ENCODE results near the gene DLGAP1. TPM values are rescaled to one million over a fixed set of nuclear protein-coding genes. Genes with fewer than 3 reads are reported as not detected.

The DLGAP1 gene
- total and polyA plus RNA-seq, 4 donors: 0.54 to 11.8 (median 3.1) TPM

DNA sequence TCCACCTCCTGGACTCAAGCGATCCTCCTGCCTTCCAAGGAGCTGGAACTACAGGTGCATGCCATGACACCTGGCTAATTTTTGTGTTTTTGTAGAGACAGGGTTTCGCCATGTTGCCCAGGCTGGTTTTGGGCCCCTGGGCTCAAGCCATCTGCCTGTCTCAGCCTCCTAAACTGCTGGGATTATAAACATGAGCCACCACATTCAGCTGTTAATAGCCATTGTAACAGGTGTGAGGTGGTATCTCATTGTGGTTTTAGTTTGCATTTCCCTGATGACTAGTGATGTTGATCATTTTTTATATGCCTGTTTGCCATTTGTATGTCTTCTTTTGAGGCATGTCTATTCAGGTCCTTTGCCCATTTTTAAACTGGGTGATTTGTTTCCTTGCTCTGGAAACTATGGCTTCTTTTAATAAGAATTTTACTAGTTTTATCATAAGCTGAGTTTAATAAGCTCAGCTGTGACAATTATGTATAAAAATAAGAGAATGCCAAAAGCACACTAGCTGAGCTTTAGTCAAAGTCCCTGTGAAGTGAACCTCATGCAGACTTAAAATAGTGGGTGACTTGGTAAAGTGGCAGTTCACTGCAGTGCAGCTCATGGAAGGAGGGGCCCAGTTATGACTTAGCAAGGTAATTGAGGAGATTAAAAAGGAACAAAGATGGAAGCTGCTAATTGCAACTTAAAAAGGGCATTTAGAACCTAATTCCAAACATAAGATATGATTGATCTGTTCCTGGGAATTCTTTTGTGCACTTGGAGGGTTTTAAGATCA, 540.1 kb downstream of the DLGAP1 start:
- Histone ChIP-seq H3K4me3 (no peak overlapping the region), H3K9me3 (ENCODE audit: control insufficient read depth in 4 of 4, insufficient read depth in 3 of 4, low read length in 3 of 4) (no peaks in the 10 kb centered on the region), H3K27me3 (ENCODE audit: control insufficient read depth in 3 of 3, insufficient read depth in 3 of 3, low read length in 2 of 3) (no peaks in the 10 kb centered on the region), H3K36me3 (ENCODE audit: control insufficient read depth in 4 of 4, insufficient read depth in 4 of 4, low read length in 4 of 4) (no peaks in the 10 kb centered on the region), H3K4me1 (ENCODE audit: control insufficient read depth in 5 of 5, insufficient read depth in 5 of 5, low read length in 5 of 5) (peaks cover 0 to 4% (median 0%) of the 10 kb centered on the region in 5 donors), H3K9ac (ENCODE audit: insufficient read depth in 1 of 2, low read length in 2 of 2) (no peak overlapping the region), H3K27ac (ENCODE audit: low read depth in 1 of 2, low read length in 1 of 2) (no peak overlapping the region)
- no peak for ATAC-seq (ENCODE audit: insufficient read depth, low FRiP score)
- no peak for DNase-seq
- 94 to 97% methylated on average over 2 of the region's 2 CpGs for WGBS, 2 donors
- TF ChIP-seq, protein P1, sequence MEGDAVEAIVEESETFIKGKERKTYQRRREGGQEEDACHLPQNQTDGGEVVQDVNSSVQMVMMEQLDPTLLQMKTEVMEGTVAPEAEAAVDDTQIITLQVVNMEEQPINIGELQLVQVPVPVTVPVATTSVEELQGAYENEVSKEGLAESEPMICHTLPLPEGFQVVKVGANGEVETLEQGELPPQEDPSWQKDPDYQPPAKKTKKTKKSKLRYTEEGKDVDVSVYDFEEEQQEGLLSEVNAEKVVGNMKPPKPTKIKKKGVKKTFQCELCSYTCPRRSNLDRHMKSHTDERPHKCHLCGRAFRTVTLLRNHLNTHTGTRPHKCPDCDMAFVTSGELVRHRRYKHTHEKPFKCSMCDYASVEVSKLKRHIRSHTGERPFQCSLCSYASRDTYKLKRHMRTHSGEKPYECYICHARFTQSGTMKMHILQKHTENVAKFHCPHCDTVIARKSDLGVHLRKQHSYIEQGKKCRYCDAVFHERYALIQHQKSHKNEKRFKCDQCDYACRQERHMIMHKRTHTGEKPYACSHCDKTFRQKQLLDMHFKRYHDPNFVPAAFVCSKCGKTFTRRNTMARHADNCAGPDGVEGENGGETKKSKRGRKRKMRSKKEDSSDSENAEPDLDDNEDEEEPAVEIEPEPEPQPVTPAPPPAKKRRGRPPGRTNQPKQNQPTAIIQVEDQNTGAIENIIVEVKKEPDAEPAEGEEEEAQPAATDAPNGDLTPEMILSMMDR (IDR thresholded peaks at IDR 0.05; ENCODE audit: control extremely low read depth, extremely low read depth): no peak

DNA sequence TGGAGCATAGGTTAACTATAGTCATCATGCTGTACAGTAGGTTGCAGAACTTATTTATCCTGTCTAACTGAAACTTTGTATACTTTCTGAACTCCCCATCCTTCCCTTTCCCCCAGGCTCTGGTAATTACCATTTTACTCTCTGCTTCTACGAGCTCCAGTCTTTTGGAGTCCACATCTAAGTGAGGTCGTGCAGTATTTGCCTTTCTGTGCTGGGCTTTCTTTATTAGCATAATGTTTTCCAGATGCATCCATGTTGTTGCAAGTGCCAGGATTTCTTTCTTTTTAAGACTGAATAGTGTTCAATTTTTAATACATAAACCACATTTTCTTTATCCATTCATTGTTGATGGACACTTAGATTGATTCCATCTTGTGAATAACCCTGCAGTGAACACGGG, 541.0 kb downstream of the DLGAP1 start:
- H3K27me3 ChIP-seq (ENCODE audit: control insufficient read depth in 3 of 3, insufficient read depth in 3 of 3, low read length in 2 of 3): no peaks in the 10 kb centered on the region
- no peak overlapping the region for H3K9ac ChIP-seq (ENCODE audit: insufficient read depth in 1 of 2, low read length in 2 of 2)
- no peak for DNase-seq
- no peak overlapping the region for H3K27ac ChIP-seq (ENCODE audit: low read depth in 1 of 2, low read length in 1 of 2)
- H3K4me1 ChIP-seq (ENCODE audit: control insufficient read depth in 5 of 5, insufficient read depth in 5 of 5, low read length in 5 of 5): peaks cover 0 to 1% (median 0%) of the 10 kb centered on the region in 5 donors
- TF ChIP-seq, protein P1 (IDR thresholded peaks at IDR 0.05; ENCODE audit: control extremely low read depth, extremely low read depth): no peak
- no peaks in the 10 kb centered on the region for H3K36me3 ChIP-seq (ENCODE audit: control insufficient read depth in 4 of 4, insufficient read depth in 4 of 4, low read length in 4 of 4)
- no peak for ATAC-seq (ENCODE audit: insufficient read depth, low FRiP score)
- H3K4me3 ChIP-seq: no peak overlapping the region
- WGBS, 2 donors: 80 to 88% methylated on average over 3 of the region's 3 CpGs
- no peaks in the 10 kb centered on the region for H3K9me3 ChIP-seq (ENCODE audit: control insufficient read depth in 4 of 4, insufficient read depth in 3 of 4, low read length in 3 of 4)

DNA sequence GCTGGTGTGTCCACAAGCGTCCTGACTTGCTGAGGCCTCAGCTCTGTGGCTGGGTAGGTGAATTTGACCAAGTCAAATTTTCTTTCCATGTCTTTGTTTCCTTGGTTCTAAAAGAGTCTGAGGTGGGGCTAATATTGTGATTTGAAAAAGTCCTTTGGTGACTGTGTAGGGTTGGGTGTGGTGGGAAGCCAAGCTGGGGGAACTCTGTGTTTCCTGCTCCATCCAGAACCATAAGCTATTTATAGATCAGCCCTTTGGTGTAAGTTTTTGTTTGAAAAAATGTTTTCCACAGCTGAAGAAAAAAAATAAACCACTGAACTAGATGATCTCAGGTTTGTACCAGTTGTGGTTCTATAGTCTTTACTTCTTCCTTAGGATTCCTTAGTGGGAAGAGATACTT, 542.4 kb downstream of the DLGAP1 start:
- Histone ChIP-seq H3K36me3 (ENCODE audit: control insufficient read depth in 4 of 4, insufficient read depth in 4 of 4, low read length in 4 of 4) (no peaks in the 10 kb centered on the region), H3K9me3 (ENCODE audit: control insufficient read depth in 4 of 4, insufficient read depth in 3 of 4, low read length in 3 of 4) (no peaks in the 10 kb centered on the region), H3K27ac (ENCODE audit: low read depth in 1 of 2, low read length in 1 of 2) (peak overlapping the region in 1 of 2 donors; percentile 35), H3K27me3 (ENCODE audit: control insufficient read depth in 3 of 3, insufficient read depth in 3 of 3, low read length in 2 of 3) (no peaks in the 10 kb centered on the region), H3K9ac (ENCODE audit: insufficient read depth in 1 of 2, low read length in 2 of 2) (no peak overlapping the region), H3K4me1 (ENCODE audit: control insufficient read depth in 5 of 5, insufficient read depth in 5 of 5, low read length in 5 of 5) (no peaks in the 10 kb centered on the region), H3K4me3 (no peak overlapping the region)
- ATAC-seq (ENCODE audit: insufficient read depth, low FRiP score) (no peak), DNase-seq (no peak)
- TF ChIP-seq, protein P1 (IDR thresholded peaks at IDR 0.05; ENCODE audit: control extremely low read depth, extremely low read depth): no peak
- WGBS, 2 donors: 93 to 94% methylated on average over 1 of the region's 1 CpG

DNA sequence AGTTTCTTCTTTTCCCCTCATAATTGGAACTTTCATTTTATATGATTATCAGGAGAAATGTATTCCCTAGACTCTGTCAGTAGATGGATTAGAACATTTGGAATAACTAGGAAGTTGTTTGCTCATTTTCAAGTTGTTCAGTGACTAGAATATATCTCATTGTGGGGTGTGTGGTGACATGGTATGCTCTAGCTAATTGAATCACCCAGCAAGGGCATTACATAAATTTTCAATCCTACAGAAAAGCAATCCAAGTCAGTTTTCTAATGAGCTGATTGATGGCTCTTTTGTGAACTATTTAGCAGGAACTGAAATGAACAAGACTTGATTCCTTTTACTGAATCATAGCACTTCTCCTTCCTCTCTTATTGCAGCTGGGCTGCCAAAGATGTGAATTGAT, 543.7 kb downstream of the DLGAP1 start:
- TF ChIP-seq, protein P1 (IDR thresholded peaks at IDR 0.05; ENCODE audit: control extremely low read depth, extremely low read depth): no peak
- H3K4me1 ChIP-seq (ENCODE audit: control insufficient read depth in 5 of 5, insufficient read depth in 5 of 5, low read length in 5 of 5): no peaks in the 10 kb centered on the region
- no peak for DNase-seq
- ATAC-seq (ENCODE audit: insufficient read depth, low FRiP score): no peak
- H3K36me3 ChIP-seq (ENCODE audit: control insufficient read depth in 4 of 4, insufficient read depth in 4 of 4, low read length in 4 of 4): no peaks in the 10 kb centered on the region
- H3K27me3 ChIP-seq (ENCODE audit: control insufficient read depth in 3 of 3, insufficient read depth in 3 of 3, low read length in 2 of 3): no peaks in the 10 kb centered on the region
- H3K9me3 ChIP-seq (ENCODE audit: control insufficient read depth in 4 of 4, insufficient read depth in 3 of 4, low read length in 3 of 4): no peaks in the 10 kb centered on the region
- no peak overlapping the region for H3K9ac ChIP-seq (ENCODE audit: insufficient read depth in 1 of 2, low read length in 2 of 2)
- no peak overlapping the region for H3K4me3 ChIP-seq
- no peak overlapping the region for H3K27ac ChIP-seq (ENCODE audit: low read depth in 1 of 2, low read length in 1 of 2)

Measured in lung (tissue), 12 donors.